Measurements from ENCODE around the gene GABBR2. TPM values are rescaled to one million over a fixed set of nuclear protein-coding genes. Genes with fewer than 3 reads are reported as not detected.

The GABBR2 gene
- total and polyA plus RNA-seq, 9 of the 15 experiments (the other 6 are each of a cell fraction or from before 2014, with no cell fraction given), result 0.15 to 1.9 (median 0.32) TPM

DNA sequence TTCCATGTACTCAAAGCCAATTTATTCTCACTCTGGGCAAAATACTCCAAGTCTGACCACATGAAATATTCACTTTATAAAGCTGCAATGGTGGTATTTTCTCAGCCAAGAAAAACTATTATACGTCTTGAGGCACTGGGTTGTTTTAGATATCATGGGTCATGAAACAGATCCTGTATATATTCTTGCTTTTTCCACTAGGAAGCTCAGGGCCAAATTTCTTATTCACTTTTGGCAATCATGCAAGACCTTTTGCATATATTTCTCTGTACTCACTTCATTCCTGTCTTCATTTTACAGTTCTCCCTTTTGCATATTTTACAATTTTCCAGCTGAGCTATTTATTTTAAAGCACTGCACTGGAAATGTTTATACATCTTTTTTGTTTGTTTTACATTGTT is 49.8 kb downstream of the GABBR2 start:
- Histone ChIP-seq H2AFZ (ENCODE audit: low read depth, low read length) (no peak overlapping the region), H3K9me1 (ENCODE audit: control insufficient read depth, insufficient read depth, low read length) (no peaks in the 10 kb centered on the region), H3K9me3 (replicated peaks; ENCODE audit: control insufficient read depth, insufficient read depth, low read depth, low read length) (no peaks in the 10 kb centered on the region), H3K9ac (ENCODE audit: insufficient read depth in 1 of 2, low read depth in 2 of 2, low read length in 2 of 2) (no peak overlapping the region), H3K27ac (ENCODE audit: extremely low read depth, low read depth, low read length) (no peak overlapping the region), H3K4me2 (ENCODE audit: insufficient read depth, low read length) (no peak overlapping the region), H3K79me2 (ENCODE audit: control insufficient read depth, insufficient read depth, low read length) (no peaks in the 10 kb centered on the region), H3K27me3 (ENCODE audit: control insufficient read depth in 2 of 2, insufficient read depth in 2 of 2, low read length in 2 of 2) (peaks cover 9 to 24% of the 10 kb centered on the region in 2 experiments), H3K4me3 (no peak overlapping the region), H4K20me1 (replicated peaks; ENCODE audit: control insufficient read depth, insufficient read depth, low read length) (no peaks in the 10 kb centered on the region), H3K4me1 (replicated peaks in 1 of 2; ENCODE audit: control insufficient read depth in 2 of 2, insufficient read depth in 2 of 2, low read length in 2 of 2) (no peaks in the 10 kb centered on the region), H3K36me3 (ENCODE audit: control insufficient read depth, insufficient read depth, low read length) (no peaks in the 10 kb centered on the region)
- ChIA-PET POLR2A (interaction anchor here (1.2 kb wide), 1 partner anchor 574 kb away, joined by 3 read pairs; no protein-coding TSS in a partner anchor), CTCF (ENCODE audit: low intra/inter-chr PET ratio) (no interaction called here)
- no peak for TF ChIP-seq ZNF609 (CRISPR knock-in tag; IDR thresholded peaks at IDR 0.05; ENCODE audit: borderline replicate concordance)
- no peak for TF ChIP-seq CHD2 (IDR thresholded peaks at IDR 0.05; ENCODE audit: low read depth, low read length)
- TF ChIP-seq, protein P1, sequence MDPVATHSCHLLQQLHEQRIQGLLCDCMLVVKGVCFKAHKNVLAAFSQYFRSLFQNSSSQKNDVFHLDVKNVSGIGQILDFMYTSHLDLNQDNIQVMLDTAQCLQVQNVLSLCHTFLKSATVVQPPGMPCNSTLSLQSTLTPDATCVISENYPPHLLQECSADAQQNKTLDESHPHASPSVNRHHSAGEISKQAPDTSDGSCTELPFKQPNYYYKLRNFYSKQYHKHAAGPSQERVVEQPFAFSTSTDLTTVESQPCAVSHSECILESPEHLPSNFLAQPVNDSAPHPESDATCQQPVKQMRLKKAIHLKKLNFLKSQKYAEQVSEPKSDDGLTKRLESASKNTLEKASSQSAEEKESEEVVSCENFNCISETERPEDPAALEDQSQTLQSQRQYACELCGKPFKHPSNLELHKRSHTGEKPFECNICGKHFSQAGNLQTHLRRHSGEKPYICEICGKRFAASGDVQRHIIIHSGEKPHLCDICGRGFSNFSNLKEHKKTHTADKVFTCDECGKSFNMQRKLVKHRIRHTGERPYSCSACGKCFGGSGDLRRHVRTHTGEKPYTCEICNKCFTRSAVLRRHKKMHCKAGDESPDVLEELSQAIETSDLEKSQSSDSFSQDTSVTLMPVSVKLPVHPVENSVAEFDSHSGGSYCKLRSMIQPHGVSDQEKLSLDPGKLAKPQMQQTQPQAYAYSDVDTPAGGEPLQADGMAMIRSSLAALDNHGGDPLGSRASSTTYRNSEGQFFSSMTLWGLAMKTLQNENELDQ (CRISPR knock-in tag; IDR thresholded peaks at IDR 0.05; ENCODE audit: borderline replicate concordance), result no peak
- no peak for TF ChIP-seq NR4A1 (CRISPR knock-in tag; IDR thresholded peaks at IDR 0.05)
- no peak for TF ChIP-seq NR4A1 (tag; IDR thresholded peaks at IDR 0.05)
- no TSS peak for BruUV-seq (replicated peaks)
- FAIRE-seq (no peak), DNase-seq (ENCODE audit: extremely low read depth in 1 of 4, low spot score in 3 of 4) (no peak), ATAC-seq (no peak)
- WGBS (ENCODE audit: insufficient coverage, low coverage, missing lambda C conversion rate), result 4% methylated on average over 1 of the region's 1 CpG
- in situ Hi-C loops (cut with MboI), result no loop called here
- intact Hi-C loops (cut with micrococcal nuclease), result no loop called here

Data from K562 (cell line).